Measurements from ENCODE around the gene CSH1.

The CSH1 gene

GRCh38 chr17:63941751-63942150 is 45.4 kb upstream of the CSH1 start:
- Histone ChIP-seq H3K9me3 (no peaks in the 10 kb centered on the region), H3K4me1 (ENCODE audit: control insufficient read depth in 1 of 2, insufficient read depth in 1 of 2, low read depth in 1 of 2, low read length in 1 of 2) (peaks cover 13 to 14% of the 10 kb centered on the region in 2 experiments), H3K4me3 (ENCODE audit: low read depth in 1 of 2, low read length in 1 of 2) (no peak overlapping the region), H3K36me3 (no peaks in the 10 kb centered on the region), H3K27me3 (no peaks in the 10 kb centered on the region), H3K27ac (no peak overlapping the region)
- TF ChIP-seq, protein P1, sequence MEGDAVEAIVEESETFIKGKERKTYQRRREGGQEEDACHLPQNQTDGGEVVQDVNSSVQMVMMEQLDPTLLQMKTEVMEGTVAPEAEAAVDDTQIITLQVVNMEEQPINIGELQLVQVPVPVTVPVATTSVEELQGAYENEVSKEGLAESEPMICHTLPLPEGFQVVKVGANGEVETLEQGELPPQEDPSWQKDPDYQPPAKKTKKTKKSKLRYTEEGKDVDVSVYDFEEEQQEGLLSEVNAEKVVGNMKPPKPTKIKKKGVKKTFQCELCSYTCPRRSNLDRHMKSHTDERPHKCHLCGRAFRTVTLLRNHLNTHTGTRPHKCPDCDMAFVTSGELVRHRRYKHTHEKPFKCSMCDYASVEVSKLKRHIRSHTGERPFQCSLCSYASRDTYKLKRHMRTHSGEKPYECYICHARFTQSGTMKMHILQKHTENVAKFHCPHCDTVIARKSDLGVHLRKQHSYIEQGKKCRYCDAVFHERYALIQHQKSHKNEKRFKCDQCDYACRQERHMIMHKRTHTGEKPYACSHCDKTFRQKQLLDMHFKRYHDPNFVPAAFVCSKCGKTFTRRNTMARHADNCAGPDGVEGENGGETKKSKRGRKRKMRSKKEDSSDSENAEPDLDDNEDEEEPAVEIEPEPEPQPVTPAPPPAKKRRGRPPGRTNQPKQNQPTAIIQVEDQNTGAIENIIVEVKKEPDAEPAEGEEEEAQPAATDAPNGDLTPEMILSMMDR (IDR thresholded peaks at IDR 0.05): no peak

GRCh38 chr17:63941162-63941561 is 44.8 kb upstream of the CSH1 start:
- no peak overlapping the region for H3K4me3 ChIP-seq (ENCODE audit: low read depth in 1 of 2, low read length in 1 of 2)
- H3K4me1 ChIP-seq (ENCODE audit: control insufficient read depth in 1 of 2, insufficient read depth in 1 of 2, low read depth in 1 of 2, low read length in 1 of 2): peaks cover 7 to 8% of the 10 kb centered on the region in 2 experiments
- no peaks in the 10 kb centered on the region for H3K27me3 ChIP-seq
- TF ChIP-seq, protein P1 (IDR thresholded peaks at IDR 0.05): no peak
- H3K36me3 ChIP-seq: no peaks in the 10 kb centered on the region
- no peaks in the 10 kb centered on the region for H3K9me3 ChIP-seq
- H3K27ac ChIP-seq: no peak overlapping the region

DNA sequence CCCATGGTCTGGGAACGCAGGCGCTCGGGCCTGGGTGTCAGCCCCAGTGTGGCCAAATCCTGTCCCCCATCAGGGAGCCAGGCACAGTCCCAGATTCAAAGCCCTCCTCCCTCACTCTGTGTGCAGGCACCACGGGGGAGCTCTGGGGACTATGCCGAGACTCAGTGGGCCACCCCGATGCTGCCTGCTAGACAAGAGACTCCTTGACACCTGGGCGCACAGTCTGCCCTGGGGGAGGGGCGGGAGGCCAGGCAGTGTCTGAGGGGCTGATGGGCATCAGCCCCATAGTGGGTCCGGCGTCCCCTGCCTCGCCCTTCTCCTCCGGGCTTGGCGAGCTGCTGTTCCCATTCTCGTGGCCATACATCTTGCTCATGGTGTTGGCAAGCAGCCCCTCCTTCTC is 44.2 kb upstream of the CSH1 start:
- Histone ChIP-seq H3K36me3 (no peaks in the 10 kb centered on the region), H3K9me3 (no peaks in the 10 kb centered on the region), H3K4me3 (ENCODE audit: low read depth in 1 of 2, low read length in 1 of 2) (no peak overlapping the region), H3K27me3 (no peaks in the 10 kb centered on the region), H3K27ac (no peak overlapping the region), H3K4me1 (ENCODE audit: control insufficient read depth in 1 of 2, insufficient read depth in 1 of 2, low read depth in 1 of 2, low read length in 1 of 2) (peaks cover under 1 to 2% of the 10 kb centered on the region in 2 experiments)
- TF ChIP-seq, protein P1 (IDR thresholded peaks at IDR 0.05): no peak

DNA sequence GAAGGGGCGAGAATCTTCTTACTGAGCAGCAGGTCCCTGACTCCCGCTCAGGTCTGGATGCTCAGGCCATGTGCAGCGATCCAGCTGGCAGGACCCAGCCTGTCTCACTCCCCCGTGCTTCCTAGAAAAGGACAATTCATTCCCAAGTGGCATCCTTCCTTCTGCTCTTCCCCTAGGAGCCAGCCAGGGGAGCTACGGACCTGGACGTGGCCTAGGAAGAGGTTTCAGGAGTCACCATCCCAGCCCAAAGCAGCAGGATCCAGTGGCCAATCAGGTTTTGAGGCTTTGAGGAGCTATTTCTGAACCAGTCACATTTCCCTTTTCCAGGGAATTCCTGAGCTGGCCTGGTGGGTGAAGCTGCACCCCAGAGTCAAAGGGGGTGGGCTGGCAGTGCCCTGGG is 43.5 kb upstream of the CSH1 start:
- no peaks in the 10 kb centered on the region for H3K4me1 ChIP-seq (ENCODE audit: control insufficient read depth in 1 of 2, insufficient read depth in 1 of 2, low read depth in 1 of 2, low read length in 1 of 2)
- no peak overlapping the region for H3K27ac ChIP-seq
- H3K27me3 ChIP-seq: no peaks in the 10 kb centered on the region
- H3K9me3 ChIP-seq: no peaks in the 10 kb centered on the region
- no peak overlapping the region for H3K4me3 ChIP-seq (ENCODE audit: low read depth in 1 of 2, low read length in 1 of 2)
- TF ChIP-seq, protein P1 (IDR thresholded peaks at IDR 0.05): no peak
- no peaks in the 10 kb centered on the region for H3K36me3 ChIP-seq

DNA sequence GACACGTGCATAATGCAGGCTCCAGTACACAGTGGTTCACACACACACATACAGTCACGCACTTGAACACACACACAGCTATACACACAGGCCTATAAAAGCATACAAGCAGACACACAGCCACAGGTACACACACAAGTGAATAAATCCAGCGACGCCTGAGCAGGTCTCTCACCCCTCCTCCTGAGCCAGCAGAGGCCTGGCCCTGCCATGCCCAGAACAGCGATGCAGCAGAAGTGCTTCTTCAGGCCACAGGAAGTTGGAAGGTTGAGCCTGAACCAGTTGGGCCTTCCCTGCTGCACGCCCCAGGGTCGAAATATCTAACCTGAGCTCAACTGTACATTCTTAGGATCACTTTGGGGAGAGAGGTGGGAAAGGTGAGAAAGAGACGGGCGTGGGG is 43.0 kb upstream of the CSH1 start:
- no peak overlapping the region for H3K27ac ChIP-seq
- TF ChIP-seq, protein P1 (IDR thresholded peaks at IDR 0.05): no peak
- H3K27me3 ChIP-seq: no peaks in the 10 kb centered on the region
- no peak overlapping the region for H3K4me3 ChIP-seq (ENCODE audit: low read depth in 1 of 2, low read length in 1 of 2)
- H3K36me3 ChIP-seq: no peaks in the 10 kb centered on the region
- H3K4me1 ChIP-seq (ENCODE audit: control insufficient read depth in 1 of 2, insufficient read depth in 1 of 2, low read depth in 1 of 2, low read length in 1 of 2): no peaks in the 10 kb centered on the region
- no peaks in the 10 kb centered on the region for H3K9me3 ChIP-seq

DNA sequence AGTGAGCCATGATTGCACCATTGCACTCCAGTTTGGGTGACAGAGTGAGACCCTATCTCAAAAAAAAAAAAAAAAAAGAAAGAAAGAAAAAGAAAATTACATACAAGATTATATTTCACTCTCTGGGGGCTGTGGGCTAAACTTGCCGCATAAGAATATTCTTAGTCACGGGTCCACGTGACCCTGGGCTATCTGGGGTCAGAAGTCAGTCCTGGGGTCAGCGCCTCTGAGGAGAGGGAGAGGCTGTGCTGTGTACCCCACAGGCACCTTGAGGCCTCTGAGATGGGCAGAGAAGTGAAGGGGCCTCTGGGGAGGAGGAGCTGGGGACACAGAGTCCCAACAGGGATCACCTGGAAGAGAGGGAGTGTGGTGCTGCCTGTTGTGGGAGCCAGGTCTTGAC is 41.5 kb upstream of the CSH1 start:
- Histone ChIP-seq H3K27me3 (no peaks in the 10 kb centered on the region), H3K4me3 (ENCODE audit: low read depth in 1 of 2, low read length in 1 of 2) (no peak overlapping the region), H3K27ac (no peak overlapping the region), H3K36me3 (no peaks in the 10 kb centered on the region), H3K4me1 (ENCODE audit: control insufficient read depth in 1 of 2, insufficient read depth in 1 of 2, low read depth in 1 of 2, low read length in 1 of 2) (no peaks in the 10 kb centered on the region), H3K9me3 (no peaks in the 10 kb centered on the region)
- TF ChIP-seq, protein P1 (IDR thresholded peaks at IDR 0.05): no peak
